Heart left ventricle (tissue), 16 donors: ENCODE measurements around the gene DCAF15. TPM values are rescaled to one million over a fixed set of nuclear protein-coding genes. Genes with fewer than 3 reads are reported as not detected.

Experiments used
- ATAC-seq, 4 donors: fragments of 200-7000 bp; cut with Tn5 transposase; one replicate each; pipeline ENCODE4 v1.9.1; 2020 to 2022; ENCODE audit warnings: moderate library complexity in 4 of 4, mild to moderate bottlenecking in 3 of 4, moderate number of reproducible peaks in 1 of 4
- DNase-seq, 5 donors: peaks; one replicate each; pipeline ENCODE4 v3.0.0-alpha.2; 2020
- H3K27ac ChIP-seq, 12 donors: fragments of 200-600 bp; sonication (generic) in 4 of 12; one replicate each; pipeline versions ENCODE4 v1.5.0 to v1.8.0; 2016 to 2022; ENCODE audit warnings: mild to moderate bottlenecking in 2 of 12
- H3K27me3 ChIP-seq, 9 donors: fragments of 200-600 bp; sonication (generic) in 2 of 9; one replicate each; pipeline versions ENCODE4 v1.5.1 to v1.8.0; 2016 to 2022; ENCODE audit warnings: mild to moderate bottlenecking in 3 of 9
- H3K36me3 ChIP-seq, 9 donors: fragments of 200-600 bp; sonication (generic) in 2 of 9; one replicate each; pipeline versions ENCODE4 v1.5.0 to v1.8.0; 2018 to 2022; ENCODE audit warnings: mild to moderate bottlenecking in 2 of 9
- H3K4me1 ChIP-seq, 12 donors: fragments of 200-600 bp; sonication (generic) in 4 of 12; one replicate each; pipeline versions ENCODE4 v1.5.0 to v1.8.0; 2016 to 2022; ENCODE audit warnings: mild to moderate bottlenecking in 3 of 12
- H3K4me3 ChIP-seq, 12 donors: fragments of 200-600 bp; sonication (generic) in 4 of 12; one replicate each; pipeline versions ENCODE4 v1.5.0 to v1.8.0; 2017 to 2022; ENCODE audit warnings: mild to moderate bottlenecking in 9 of 12, moderate library complexity in 4 of 12
- H3K9me3 ChIP-seq, 12 donors: fragments of 200-600 bp; sonication (generic) in 4 of 12; one replicate each; pipeline versions ENCODE4 v1.5.0 to v1.8.0; 2016 to 2022; ENCODE audit warnings: mild to moderate bottlenecking in 1 of 12
- POLR2A ChIP-seq, 2 donors: fragments of 450-650 bp; IDR thresholded peaks; one replicate each; pipeline ENCODE4 v1.6.1; 2017; ENCODE audit warnings: antibody characterized with exemption in 2 of 2, mild to moderate bottlenecking in 2 of 2, moderate library complexity in 2 of 2
- WGBS, 4 donors: extraction: QIAGEN DNeasy Blood & Tissue Kit in 2 of 4; methylation state at CpG; one replicate each; pipeline versions ENCODE4 v1.1.5 to v1.1.7; 2013 to 2018; 5-methylcytosine and 5-hydroxymethylcytosine counted together
- intact Hi-C, 10 donors: fragments of 100-400 bp; cut with DNase I; formaldehyde crosslinking; loops; one replicate each; pipeline versions ENCODE4 v1.11.1 to v1.14.2; 2022
- polyA plus RNA-seq, 2 donors: library from polyadenylated mRNA; stranded (reverse); fragments of 200-250 nt; gene quantifications; one replicate each; pipeline ENCODE4 v1.2.3, GENCODE V29; 2013
- total RNA-seq, 9 donors: library from RNA; depleted of rRNA in 2 of 9; stranded (reverse); fragments of >200 nt in 2 of 9; fragmentation: NEBNext Ultra II Directional in 3 of 9; extraction: Animal tissue kit (Norgen Biotek cat#: 25700) in 3 of 9; gene quantifications; one replicate each; pipeline versions ENCODE4 v1.1.0 to v1.2.4, GENCODE V29; 2016 to 2023
- TF ChIP-seq, protein P1 (sequence below), 12 donors: fragments of 200-600 bp; sonication (generic) in 4 of 12; IDR thresholded peaks; one replicate each; pipeline versions ENCODE4 v1.5.0 to v1.8.0; 2018 to 2022; ENCODE audit warnings: antibody characterized with exemption in 12 of 12, mild to moderate bottlenecking in 5 of 12
- donor health status: ischemic (EF 13 %, LVEDD 7.1; RV severe dilation, severe dysfunction).
- donor health status: healthy with polysubstance abuse.
- donor health status: DM: no; HTN: yes; CAD: no.
- donor health status: DM: no; HTN: no; CAD: no.
- donor health status: ischemic (EF 25% LVEDD 6.9; RV normal size, moderate dysfunction).
- donor health status: ischemic (EF 25% LVEDD 5.7; RV mildly dilated, moderate dysfunction).
- donor health status: healthy.
- donor health status: DM: yes; HTN: yes; CAD: no.
- donor health status: ischemic (EF 35%, LVEDD 5.7; RV mildly dilated, moderate dysfunction).
- donor health status: nonischemic (EF 11% LVEDD 7.7; RV severe dilation, severe dysfunction).
- donor health status: DM: yes; HTN: yes; CAD: no.
- donor health status: PGD.
- donor health status: ischemic (EF 29% LVEDD 5.4; RV normal size, mild dysfunction).
- donor health status: nonischemic (EF 23%, LVEDD 6.1; RV moderate dilation, normal function).

The DCAF15 gene
- total and polyA plus RNA-seq, 11 donors: 8.4 to 25.8 (median 18.1) TPM

DNA sequence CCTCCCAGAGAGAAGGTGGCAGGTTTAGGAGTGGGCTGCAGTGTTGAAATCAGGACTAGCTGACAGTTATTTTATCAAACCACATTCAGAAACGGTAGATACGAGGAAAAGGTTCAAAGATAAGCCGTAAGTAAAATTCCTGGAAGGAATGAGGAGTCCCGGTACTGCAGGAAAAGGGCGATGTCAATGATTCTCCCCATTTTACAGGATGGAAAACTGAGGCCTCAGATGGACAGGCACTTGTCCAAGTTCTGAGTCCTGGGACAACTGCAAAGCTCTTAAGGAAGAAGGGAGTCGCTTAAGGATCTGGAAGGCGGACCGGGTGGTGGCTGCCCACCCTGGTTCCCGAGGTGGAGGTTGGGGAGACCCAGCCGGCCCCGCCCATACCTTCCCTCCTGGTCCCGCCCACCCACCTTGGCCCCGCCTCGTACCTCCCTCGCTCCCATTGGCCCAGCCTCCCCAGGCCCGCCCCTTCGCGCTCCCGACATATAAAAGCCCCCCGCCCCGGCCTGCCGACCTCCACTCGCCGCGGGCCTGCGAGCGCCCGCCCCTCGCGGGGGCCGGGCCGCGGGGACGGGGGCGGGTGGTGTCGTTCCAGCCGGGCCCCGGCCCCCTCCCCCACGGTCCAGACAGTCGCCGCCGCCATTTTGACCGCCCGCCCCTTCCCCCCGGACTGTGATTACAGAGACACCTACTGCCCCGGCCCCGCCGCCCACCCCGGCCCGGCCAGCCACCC, 53.2 kb downstream of the DCAF15 start:
- Histone ChIP-seq H3K27me3 (no peaks in the 10 kb centered on the region), H3K9me3 (no peaks in the 10 kb centered on the region), H3K36me3 (no peaks in the 10 kb centered on the region), H3K27ac (peak overlapping the region; percentile 96 to 100 (median 98)), H3K4me1 (peaks cover 0 to 52% (median 32%) of the 10 kb centered on the region in 12 donors), H3K4me3 (peak overlapping the region; percentile 63 to 99 (median 86))
- TF ChIP-seq, protein P1, sequence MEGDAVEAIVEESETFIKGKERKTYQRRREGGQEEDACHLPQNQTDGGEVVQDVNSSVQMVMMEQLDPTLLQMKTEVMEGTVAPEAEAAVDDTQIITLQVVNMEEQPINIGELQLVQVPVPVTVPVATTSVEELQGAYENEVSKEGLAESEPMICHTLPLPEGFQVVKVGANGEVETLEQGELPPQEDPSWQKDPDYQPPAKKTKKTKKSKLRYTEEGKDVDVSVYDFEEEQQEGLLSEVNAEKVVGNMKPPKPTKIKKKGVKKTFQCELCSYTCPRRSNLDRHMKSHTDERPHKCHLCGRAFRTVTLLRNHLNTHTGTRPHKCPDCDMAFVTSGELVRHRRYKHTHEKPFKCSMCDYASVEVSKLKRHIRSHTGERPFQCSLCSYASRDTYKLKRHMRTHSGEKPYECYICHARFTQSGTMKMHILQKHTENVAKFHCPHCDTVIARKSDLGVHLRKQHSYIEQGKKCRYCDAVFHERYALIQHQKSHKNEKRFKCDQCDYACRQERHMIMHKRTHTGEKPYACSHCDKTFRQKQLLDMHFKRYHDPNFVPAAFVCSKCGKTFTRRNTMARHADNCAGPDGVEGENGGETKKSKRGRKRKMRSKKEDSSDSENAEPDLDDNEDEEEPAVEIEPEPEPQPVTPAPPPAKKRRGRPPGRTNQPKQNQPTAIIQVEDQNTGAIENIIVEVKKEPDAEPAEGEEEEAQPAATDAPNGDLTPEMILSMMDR (IDR thresholded peaks at IDR 0.05): no peak
- peak in 1 of 2 donors; percentile 58 for TF ChIP-seq POLR2A (IDR thresholded peaks at IDR 0.05)
- ATAC-seq (peak; percentile 42 to 75 (median 63)), DNase-seq (peak; percentile 92 to 96 (median 94))
- WGBS, 4 donors: 4 to 21% (median 8%) methylated on average over 9 to 50 of the region's 50 CpGs
- intact Hi-C loops: loop anchor here in 8 of 10 donors (1.0 to 10.0 kb wide), 5 partner anchors 51 to 68 kb away; partner anchors contain the start of gene DCAF15 (in 8 of the 8)

DNA sequence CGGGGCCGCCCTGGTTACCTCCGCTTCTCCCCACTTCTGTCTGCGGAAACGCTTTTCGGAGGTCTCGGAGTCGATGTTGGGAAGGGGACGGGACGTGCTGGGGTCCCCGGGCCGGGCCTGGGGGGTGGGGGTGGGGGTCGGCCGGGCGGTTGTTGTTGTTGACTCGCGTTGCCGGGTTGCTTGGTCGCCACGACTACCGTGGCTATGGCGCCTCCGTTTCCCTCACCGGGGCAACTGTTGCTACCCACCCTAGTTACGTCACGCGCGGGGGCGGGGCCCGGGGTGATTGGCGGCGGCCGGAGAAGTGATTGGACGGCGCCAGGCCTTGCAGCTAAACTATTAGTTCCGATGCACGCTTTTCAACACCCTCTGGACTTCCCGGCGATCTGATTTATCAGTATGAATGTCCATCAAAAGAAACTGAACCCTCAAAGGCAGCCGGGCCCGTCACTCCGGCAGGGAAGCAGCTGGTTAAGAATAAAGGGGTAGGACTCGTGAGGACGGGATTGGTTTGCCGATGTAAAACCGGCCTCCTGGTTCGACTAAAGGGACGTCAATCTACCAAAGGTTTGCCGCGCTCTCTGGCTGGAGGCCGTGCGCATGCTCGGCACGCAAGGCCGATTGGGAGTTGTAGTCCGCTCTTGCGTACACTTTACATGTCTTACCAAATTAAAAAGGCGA, 53.9 kb downstream of the DCAF15 start, which contains the start of gene RFX1:
Gene RFX1 (minus strand): TSS at position 236 of the 681 bp plus-strand sequence. CDS start 12,477 bp downstream, outside the sequence.
- H3K4me1 ChIP-seq: peaks cover 0 to 48% (median 31%) of the 10 kb centered on the region in 12 donors
- DNase-seq: peak; percentile 100
- H3K27me3 ChIP-seq: no peaks in the 10 kb centered on the region
- peak; percentile 87 to 93 (median 91) for ATAC-seq
- WGBS, 4 donors: 0 to 1% (median 0%) methylated on average over 26 to 58 of the region's 58 CpGs
- no peaks in the 10 kb centered on the region for H3K9me3 ChIP-seq
- no peak for TF ChIP-seq POLR2A (IDR thresholded peaks at IDR 0.05)
- H3K27ac ChIP-seq: peak within 1 kb of the TSS; percentile 96 to 100 (median 98)
- intact Hi-C loops: loop anchor here in 7 of 10 donors (1.0 to 10.0 kb wide), 4 partner anchors 51 to 67 kb away; partner anchors contain the start of gene DCAF15 (in 6 of the 7)
- H3K4me3 ChIP-seq: peak within 1 kb of the TSS; percentile 63 to 99 (median 86)
- H3K36me3 ChIP-seq: no peaks in the 10 kb centered on the region

DNA sequence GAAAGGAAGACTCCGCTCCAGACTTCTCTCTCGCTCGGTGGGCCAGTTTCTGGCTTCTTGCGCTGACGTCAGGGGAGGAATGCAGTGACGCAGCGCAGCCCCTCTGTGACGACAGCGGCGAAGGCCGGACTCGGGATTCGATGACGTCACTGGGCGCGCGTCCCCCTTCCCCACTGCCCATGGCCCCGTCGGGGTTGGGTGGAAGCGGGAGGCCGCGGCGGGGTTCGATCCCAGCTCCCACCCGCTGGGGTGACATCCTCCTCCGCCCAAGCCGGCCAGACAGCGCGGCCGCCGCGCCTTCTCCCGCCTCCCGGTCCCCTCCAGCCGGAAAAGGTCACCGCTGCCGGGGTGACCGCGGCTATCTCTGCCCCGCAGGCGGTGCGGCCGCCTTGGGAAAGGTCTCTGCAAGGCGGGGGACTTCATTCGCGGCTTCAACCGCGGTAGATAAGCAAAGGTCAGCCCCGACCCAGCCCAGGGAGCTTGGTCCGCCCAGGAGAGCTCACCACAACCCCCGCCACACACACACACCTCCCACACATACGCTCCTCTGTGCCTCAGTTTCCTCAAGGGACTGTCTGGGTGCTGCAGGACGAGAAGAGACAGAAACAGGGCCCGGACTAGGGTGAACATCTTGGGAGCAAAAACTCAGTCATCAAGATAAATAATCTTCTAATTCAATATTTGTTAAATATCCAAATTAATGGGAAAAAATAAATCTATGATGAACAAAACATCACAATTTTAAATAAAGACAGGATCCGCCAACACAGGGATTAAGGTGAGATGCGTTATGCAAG, 54.7 kb downstream of the DCAF15 start:
- Histone ChIP-seq H3K9me3 (no peaks in the 10 kb centered on the region), H3K36me3 (no peaks in the 10 kb centered on the region), H3K4me1 (peaks cover 0 to 42% (median 31%) of the 10 kb centered on the region in 12 donors), H3K27ac (peak overlapping the region; percentile 93 to 100 (median 98)), H3K27me3 (no peaks in the 10 kb centered on the region), H3K4me3 (peak overlapping the region; percentile 40 to 99 (median 81))
- ATAC-seq (peak; percentile 19 to 57 (median 50)), DNase-seq (peak in 4 of 5 donors; percentile 86 to 93 (median 90))
- TF ChIP-seq, protein P1 (IDR thresholded peaks at IDR 0.05): no peak
- TF ChIP-seq POLR2A (IDR thresholded peaks at IDR 0.05): peak in 1 of 2 donors; percentile 69
- intact Hi-C loops: loop anchor here in 7 of 10 donors (1.0 to 10.0 kb wide), 4 partner anchors 52 to 66 kb away; partner anchors contain the start of gene DCAF15 (in 6 of the 7)
- WGBS, 4 donors: 5 to 8% (median 5%) methylated on average over 41 to 56 of the region's 56 CpGs

Other genes with a start within 250 kb of the DCAF15 start
- 10 to 100 TPM; 12.2 to 36.9 (median 15.6) TPM for gene MRI1, start 188.0 kb upstream of the DCAF15 start, total RNA-seq
- 10 to 100 TPM in 1 of 2 donors, 1 to 10 TPM in 1; 9.0 to 16.6 TPM for gene MRI1, start 188.0 kb upstream of the DCAF15 start, polyA plus RNA-seq
- 100 to 1,000 TPM in 2 of 9 donors, 10 to 100 TPM in 7; 79.3 to 435 (median 97.5) TPM for gene C19orf53, start 178.1 kb upstream of the DCAF15 start, total RNA-seq
- 100 to 1,000 TPM; 159 to 346 TPM for gene C19orf53, start 178.1 kb upstream of the DCAF15 start, polyA plus RNA-seq
- gene ZSWIM4, start 157.1 kb upstream of the DCAF15 start, total RNA-seq: 10 to 100 TPM in 1 of 9 donors, 1 to 10 TPM in 8; 2.0 to 10.9 (median 3.4) TPM
- 1 to 10 TPM; 1.3 to 2.7 TPM for gene ZSWIM4, start 157.1 kb upstream of the DCAF15 start, polyA plus RNA-seq
- gene NANOS3, start 75.4 kb upstream of the DCAF15 start, total RNA-seq: 1 to 10 TPM in 3 of 9 donors, under 1 TPM in 1, not detected in 5; 0.83 to 1.3 (median 1.1) TPM
- gene NANOS3, start 75.4 kb upstream of the DCAF15 start, polyA plus RNA-seq: 1 to 10 TPM in 1 of 2 donors, under 1 TPM in 1; 0.36 to 1.7 TPM
- 1 to 10 TPM in 1 of 9 donors, under 1 TPM in 6, not detected in 2; 0.23 to 1.2 (median 0.70) TPM for gene BRME1, start 46.4 kb upstream of the DCAF15 start, total RNA-seq
- 1 to 10 TPM in 1 of 2 donors, under 1 TPM in 1; 0.46 to 1.2 TPM for gene BRME1, start 46.4 kb upstream of the DCAF15 start, polyA plus RNA-seq
- gene CC2D1A, start 46.3 kb upstream of the DCAF15 start, total RNA-seq: 10 to 100 TPM; 14.4 to 36.3 (median 19.2) TPM
- 10 to 100 TPM; 19.5 to 29.2 TPM for gene CC2D1A, start 46.3 kb upstream of the DCAF15 start, polyA plus RNA-seq
- 1 to 10 TPM in 5 of 9 donors, under 1 TPM in 3, not detected in 1; 0.36 to 6.3 (median 1.5) TPM for gene PODNL1, start 14.1 kb upstream of the DCAF15 start, total RNA-seq
- 1 to 10 TPM; 1.6 to 1.7 TPM for gene PODNL1, start 14.1 kb upstream of the DCAF15 start, polyA plus RNA-seq
- 10 to 100 TPM in 5 of 9 donors, 1 to 10 TPM in 4; 6.0 to 15.4 (median 11.6) TPM for gene RFX1, start 53.8 kb downstream of the DCAF15 start, total RNA-seq
- gene RFX1, start 53.8 kb downstream of the DCAF15 start, polyA plus RNA-seq: 1 to 10 TPM; 4.0 to 6.2 TPM
- not detected for gene RLN3, start 75.6 kb downstream of the DCAF15 start, total RNA-seq
- gene RLN3, start 75.6 kb downstream of the DCAF15 start, polyA plus RNA-seq: not detected
- 1 to 10 TPM; 2.4 to 8.2 (median 4.2) TPM for gene IL27RA, start 79.3 kb downstream of the DCAF15 start, total RNA-seq
- gene IL27RA, start 79.3 kb downstream of the DCAF15 start, polyA plus RNA-seq: 1 to 10 TPM; 3.2 to 5.1 TPM
- under 1 TPM in 3 of 9 donors, not detected in 6; 0.14 to 0.60 (median 0.32) TPM for gene PALM3, start 109.6 kb downstream of the DCAF15 start, total RNA-seq
- under 1 TPM; 0.06 to 0.30 TPM for gene PALM3, start 109.6 kb downstream of the DCAF15 start, polyA plus RNA-seq
- gene MISP3, start 120.3 kb downstream of the DCAF15 start, total RNA-seq: 10 to 100 TPM in 1 of 9 donors, 1 to 10 TPM in 8; 3.5 to 28.7 (median 5.7) TPM
- 10 to 100 TPM in 1 of 2 donors, 1 to 10 TPM in 1; 5.7 to 10.0 TPM for gene MISP3, start 120.3 kb downstream of the DCAF15 start, polyA plus RNA-seq
- gene C19orf67, start 133.3 kb downstream of the DCAF15 start, total RNA-seq: not detected
- gene C19orf67, start 133.3 kb downstream of the DCAF15 start, polyA plus RNA-seq: not detected
- 10 to 100 TPM; 30.5 to 55.5 (median 38.3) TPM for gene SAMD1, start 138.2 kb downstream of the DCAF15 start, total RNA-seq
- 10 to 100 TPM; 26.7 to 62.6 TPM for gene SAMD1, start 138.2 kb downstream of the DCAF15 start, polyA plus RNA-seq
- gene PRKACA, start 165.3 kb downstream of the DCAF15 start, total RNA-seq: 100 to 1,000 TPM; 216 to 554 (median 459) TPM
- gene PRKACA, start 165.3 kb downstream of the DCAF15 start, polyA plus RNA-seq: 100 to 1,000 TPM; 234 to 327 TPM
- 1 to 10 TPM in 4 of 9 donors, under 1 TPM in 5; 0.42 to 7.0 (median 0.91) TPM for gene ASF1B, start 184.1 kb downstream of the DCAF15 start, total RNA-seq
- gene ASF1B, start 184.1 kb downstream of the DCAF15 start, polyA plus RNA-seq: 1 to 10 TPM in 1 of 2 donors, under 1 TPM in 1; 0.19 to 1.0 TPM